Measurements from ENCODE around the gene FGR. TPM values are rescaled to one million over a fixed set of nuclear protein-coding genes. Genes with fewer than 3 reads are reported as not detected.

FGR gene
- total RNA-seq, 1 experiment from 2014 or later: not detected

DNA sequence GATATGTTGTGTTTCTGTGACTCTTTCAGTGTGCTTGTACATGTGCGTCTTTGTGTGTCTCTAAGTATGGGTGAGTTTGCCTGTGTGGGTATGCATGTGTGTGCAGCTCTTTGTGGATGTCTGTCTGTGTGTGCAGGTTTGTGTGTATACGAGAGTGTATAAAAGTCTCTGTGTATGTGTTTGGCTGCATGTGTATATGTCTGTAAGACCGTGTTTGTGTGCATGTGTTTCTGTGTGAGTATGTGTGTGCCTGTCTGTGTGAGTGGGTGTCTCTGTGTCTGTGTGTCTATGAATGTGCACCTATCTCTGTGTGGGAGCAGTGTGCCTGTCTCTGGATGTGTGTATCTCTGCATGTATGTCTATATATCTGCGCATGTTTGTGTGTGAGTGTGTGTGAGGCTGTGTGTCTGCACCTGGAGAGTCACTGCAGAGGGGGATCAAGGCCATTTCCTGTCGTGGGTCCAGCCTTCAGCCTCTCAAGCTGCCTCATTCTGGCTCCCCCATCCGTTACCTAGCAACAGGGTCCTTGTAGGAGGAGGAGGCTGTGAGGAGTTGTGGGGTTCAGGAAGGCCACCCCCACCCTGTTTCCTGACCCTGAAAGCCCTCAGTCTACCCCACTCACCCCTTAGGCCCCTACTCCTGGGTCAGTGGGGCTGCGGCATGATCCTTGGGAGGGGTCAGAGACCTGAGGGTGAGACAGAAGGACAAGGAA lies 10.4 kb downstream of the FGR start:
- POLR2A ChIA-PET: no interaction called here
- Histone ChIP-seq H4K20me1 (ENCODE audit: insufficient read depth) (no peaks in the 10 kb centered on the region), H3K9me3 (ENCODE audit: control insufficient read depth in 1 of 2, insufficient read depth in 1 of 2, low read depth in 1 of 2, low read length in 2 of 2) (no peaks in the 10 kb centered on the region), H3K9me2 (ENCODE audit: insufficient read depth) (no peaks in the 10 kb centered on the region), H3K36me3 (ENCODE audit: control insufficient read depth in 1 of 2, insufficient read depth in 2 of 2, low read length in 2 of 2) (no peaks in the 10 kb centered on the region), H3K27ac (ENCODE audit: low read depth, low read length) (no peak overlapping the region), H3K4me3 (replicated peaks in 1 of 2; ENCODE audit: low read depth in 1 of 2, low read length in 2 of 2) (no peak overlapping the region), H3K27me3 (ENCODE audit: insufficient read depth, low read length) (no peaks in the 10 kb centered on the region), H3K4me2 (ENCODE audit: low read length) (no peak overlapping the region), H3K79me2 (ENCODE audit: insufficient read depth, low read length) (no peaks in the 10 kb centered on the region), H2AFZ (ENCODE audit: low read depth, low read length, poor library complexity, severe bottlenecking) (no peak overlapping the region), H3K4me1 (ENCODE audit: control insufficient read depth in 1 of 2, insufficient read depth in 2 of 2, low read length in 2 of 2) (peaks cover 0 to 8% of the 10 kb centered on the region in 2 experiments; a peak in 2 of 4 replicates), H3K9ac (ENCODE audit: low read length) (no peak overlapping the region)
- no peak for TF ChIP-seq EZH2phosphoT487 (IDR thresholded peaks at IDR 0.05; ENCODE audit: borderline replicate concordance)
- no peak for TF ChIP-seq RAD21 (IDR thresholded peaks at IDR 0.05; ENCODE audit: low read depth)
- TF ChIP-seq JUND (IDR thresholded peaks at IDR 0.05): no peak
- TF ChIP-seq EGR1 (IDR thresholded peaks at IDR 0.05; ENCODE audit: low read depth): no peak
- no peak for TF ChIP-seq POLR2A (IDR thresholded peaks at IDR 0.05; ENCODE audit: borderline replicate concordance, extremely low read depth, insufficient read depth, insufficient read length)
- TF ChIP-seq SIN3A (IDR thresholded peaks at IDR 0.05; ENCODE audit: low read depth): no peak
- no peak for TF ChIP-seq ZFX (IDR thresholded peaks at IDR 0.05)
- TF ChIP-seq POLR2AphosphoS5 (IDR thresholded peaks at IDR 0.05; ENCODE audit: low read depth, low read length): no peak
- no peak for TF ChIP-seq ZNF274 (IDR thresholded peaks at IDR 0.05; ENCODE audit: low read depth, low read length)
- BruUV-seq (replicated peaks): no TSS peak
- CTCF ChIA-PET: no interaction called here
- DNase-seq (ENCODE audit: low read depth, low spot score) (no peak), ATAC-seq (no peak)
- intact Hi-C loops (cut with micrococcal nuclease): no loop called here
- RAD21 ChIA-PET (ENCODE audit: low non-redundant PET in 1 of 2, low total read pairs in 2 of 2, uncharacterized antibody in 2 of 2, unreplicated experiment in 2 of 2): no interaction called here

DNA sequence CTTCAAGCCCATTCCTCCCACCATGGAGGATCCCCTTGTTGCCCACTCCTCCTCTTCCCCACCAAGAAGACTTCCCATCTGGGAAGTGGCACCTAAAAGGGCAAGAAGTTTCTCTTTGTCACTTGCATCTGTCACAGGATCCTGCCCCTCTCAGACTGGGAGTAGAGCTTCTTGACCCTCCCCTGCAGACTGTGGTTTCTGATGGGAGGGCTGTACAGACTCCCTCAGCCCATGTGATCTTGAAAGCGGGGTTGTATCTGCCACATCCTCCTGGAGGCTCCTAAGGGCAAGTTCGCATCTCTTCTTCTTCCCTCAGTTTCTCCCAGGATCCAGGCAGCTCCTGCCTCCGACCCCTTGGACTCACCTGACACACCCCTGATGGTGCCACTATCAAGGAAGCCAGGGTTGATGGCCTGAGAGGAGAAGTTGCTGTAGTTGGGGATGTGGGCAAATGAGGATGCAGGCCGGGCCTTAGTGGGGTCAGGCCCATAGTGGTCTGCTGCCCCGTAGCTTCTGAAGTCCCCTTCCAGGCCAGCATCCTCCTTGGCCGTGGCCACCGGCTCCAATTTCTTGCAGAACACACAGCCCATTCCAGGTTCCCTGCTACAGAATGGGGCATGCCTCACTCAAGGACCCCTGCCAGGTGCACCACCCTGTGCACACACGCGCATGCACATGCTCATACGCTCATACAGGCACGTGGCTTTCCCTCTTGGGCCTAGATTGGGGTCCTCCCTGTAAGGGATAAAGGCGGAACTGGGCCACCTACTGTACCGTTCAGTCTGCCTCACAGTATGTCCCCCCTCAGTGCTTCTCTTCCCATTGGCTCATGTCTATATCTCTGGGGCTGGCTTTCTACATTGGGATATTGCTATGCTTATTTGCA lies 11.4 kb downstream of the FGR start:
- Histone ChIP-seq H4K20me1 (ENCODE audit: insufficient read depth) (no peaks in the 10 kb centered on the region), H3K4me3 (replicated peaks in 1 of 2; ENCODE audit: low read depth in 1 of 2, low read length in 2 of 2) (no peak overlapping the region), H3K9ac (ENCODE audit: low read length) (no peak overlapping the region), H3K27ac (ENCODE audit: low read depth, low read length) (no peak overlapping the region), H3K27me3 (ENCODE audit: insufficient read depth, low read length) (no peaks in the 10 kb centered on the region), H3K36me3 (ENCODE audit: control insufficient read depth in 1 of 2, insufficient read depth in 2 of 2, low read length in 2 of 2) (no peaks in the 10 kb centered on the region), H3K4me2 (ENCODE audit: low read length) (no peak overlapping the region), H3K4me1 (ENCODE audit: control insufficient read depth in 1 of 2, insufficient read depth in 2 of 2, low read length in 2 of 2) (peaks cover 0 to 8% of the 10 kb centered on the region in 2 experiments; a peak in 2 of 4 replicates), H3K9me3 (ENCODE audit: control insufficient read depth in 1 of 2, insufficient read depth in 1 of 2, low read depth in 1 of 2, low read length in 2 of 2) (no peaks in the 10 kb centered on the region), H3K79me2 (ENCODE audit: insufficient read depth, low read length) (no peaks in the 10 kb centered on the region), H3K9me2 (ENCODE audit: insufficient read depth) (no peaks in the 10 kb centered on the region), H2AFZ (ENCODE audit: low read depth, low read length, poor library complexity, severe bottlenecking) (no peak overlapping the region)
- no TSS peak for BruUV-seq (replicated peaks)
- intact Hi-C loops (cut with micrococcal nuclease): no loop called here
- ATAC-seq (no peak), DNase-seq (ENCODE audit: low read depth, low spot score) (no peak)
- RAD21 ChIA-PET (ENCODE audit: low non-redundant PET in 1 of 2, low total read pairs in 2 of 2, uncharacterized antibody in 2 of 2, unreplicated experiment in 2 of 2): no interaction called here
- CTCF ChIA-PET: no interaction called here
- POLR2A ChIA-PET: no interaction called here
- TF ChIP-seq POLR2AphosphoS5 (IDR thresholded peaks at IDR 0.05; ENCODE audit: low read depth, low read length): no peak
- TF ChIP-seq RAD21 (IDR thresholded peaks at IDR 0.05; ENCODE audit: low read depth): no peak
- no peak for TF ChIP-seq JUND (IDR thresholded peaks at IDR 0.05)
- TF ChIP-seq, protein P1, sequence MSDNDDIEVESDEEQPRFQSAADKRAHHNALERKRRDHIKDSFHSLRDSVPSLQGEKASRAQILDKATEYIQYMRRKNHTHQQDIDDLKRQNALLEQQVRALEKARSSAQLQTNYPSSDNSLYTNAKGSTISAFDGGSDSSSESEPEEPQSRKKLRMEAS (IDR thresholded peaks at IDR 0.05): no peak
- TF ChIP-seq, protein P2, sequence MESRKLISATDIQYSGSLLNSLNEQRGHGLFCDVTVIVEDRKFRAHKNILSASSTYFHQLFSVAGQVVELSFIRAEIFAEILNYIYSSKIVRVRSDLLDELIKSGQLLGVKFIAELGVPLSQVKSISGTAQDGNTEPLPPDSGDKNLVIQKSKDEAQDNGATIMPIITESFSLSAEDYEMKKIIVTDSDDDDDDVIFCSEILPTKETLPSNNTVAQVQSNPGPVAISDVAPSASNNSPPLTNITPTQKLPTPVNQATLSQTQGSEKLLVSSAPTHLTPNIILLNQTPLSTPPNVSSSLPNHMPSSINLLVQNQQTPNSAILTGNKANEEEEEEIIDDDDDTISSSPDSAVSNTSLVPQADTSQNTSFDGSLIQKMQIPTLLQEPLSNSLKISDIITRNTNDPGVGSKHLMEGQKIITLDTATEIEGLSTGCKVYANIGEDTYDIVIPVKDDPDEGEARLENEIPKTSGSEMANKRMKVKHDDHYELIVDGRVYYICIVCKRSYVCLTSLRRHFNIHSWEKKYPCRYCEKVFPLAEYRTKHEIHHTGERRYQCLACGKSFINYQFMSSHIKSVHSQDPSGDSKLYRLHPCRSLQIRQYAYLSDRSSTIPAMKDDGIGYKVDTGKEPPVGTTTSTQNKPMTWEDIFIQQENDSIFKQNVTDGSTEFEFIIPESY (IDR thresholded peaks at IDR 0.05; ENCODE audit: extremely low read depth, insufficient replicate concordance, low read length): no peak
- TF ChIP-seq EZH2phosphoT487 (IDR thresholded peaks at IDR 0.05; ENCODE audit: borderline replicate concordance): no peak
- TF ChIP-seq, protein P3, sequence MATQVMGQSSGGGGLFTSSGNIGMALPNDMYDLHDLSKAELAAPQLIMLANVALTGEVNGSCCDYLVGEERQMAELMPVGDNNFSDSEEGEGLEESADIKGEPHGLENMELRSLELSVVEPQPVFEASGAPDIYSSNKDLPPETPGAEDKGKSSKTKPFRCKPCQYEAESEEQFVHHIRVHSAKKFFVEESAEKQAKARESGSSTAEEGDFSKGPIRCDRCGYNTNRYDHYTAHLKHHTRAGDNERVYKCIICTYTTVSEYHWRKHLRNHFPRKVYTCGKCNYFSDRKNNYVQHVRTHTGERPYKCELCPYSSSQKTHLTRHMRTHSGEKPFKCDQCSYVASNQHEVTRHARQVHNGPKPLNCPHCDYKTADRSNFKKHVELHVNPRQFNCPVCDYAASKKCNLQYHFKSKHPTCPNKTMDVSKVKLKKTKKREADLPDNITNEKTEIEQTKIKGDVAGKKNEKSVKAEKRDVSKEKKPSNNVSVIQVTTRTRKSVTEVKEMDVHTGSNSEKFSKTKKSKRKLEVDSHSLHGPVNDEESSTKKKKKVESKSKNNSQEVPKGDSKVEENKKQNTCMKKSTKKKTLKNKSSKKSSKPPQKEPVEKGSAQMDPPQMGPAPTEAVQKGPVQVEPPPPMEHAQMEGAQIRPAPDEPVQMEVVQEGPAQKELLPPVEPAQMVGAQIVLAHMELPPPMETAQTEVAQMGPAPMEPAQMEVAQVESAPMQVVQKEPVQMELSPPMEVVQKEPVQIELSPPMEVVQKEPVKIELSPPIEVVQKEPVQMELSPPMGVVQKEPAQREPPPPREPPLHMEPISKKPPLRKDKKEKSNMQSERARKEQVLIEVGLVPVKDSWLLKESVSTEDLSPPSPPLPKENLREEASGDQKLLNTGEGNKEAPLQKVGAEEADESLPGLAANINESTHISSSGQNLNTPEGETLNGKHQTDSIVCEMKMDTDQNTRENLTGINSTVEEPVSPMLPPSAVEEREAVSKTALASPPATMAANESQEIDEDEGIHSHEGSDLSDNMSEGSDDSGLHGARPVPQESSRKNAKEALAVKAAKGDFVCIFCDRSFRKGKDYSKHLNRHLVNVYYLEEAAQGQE (IDR thresholded peaks at IDR 0.05; ENCODE audit: low read depth): no peak
- no peak for TF ChIP-seq POLR2A (IDR thresholded peaks at IDR 0.05; ENCODE audit: borderline replicate concordance, extremely low read depth, insufficient read depth, insufficient read length)
